ENCODE measurements around the gene TEAD1.

The TEAD1 gene

DNA sequence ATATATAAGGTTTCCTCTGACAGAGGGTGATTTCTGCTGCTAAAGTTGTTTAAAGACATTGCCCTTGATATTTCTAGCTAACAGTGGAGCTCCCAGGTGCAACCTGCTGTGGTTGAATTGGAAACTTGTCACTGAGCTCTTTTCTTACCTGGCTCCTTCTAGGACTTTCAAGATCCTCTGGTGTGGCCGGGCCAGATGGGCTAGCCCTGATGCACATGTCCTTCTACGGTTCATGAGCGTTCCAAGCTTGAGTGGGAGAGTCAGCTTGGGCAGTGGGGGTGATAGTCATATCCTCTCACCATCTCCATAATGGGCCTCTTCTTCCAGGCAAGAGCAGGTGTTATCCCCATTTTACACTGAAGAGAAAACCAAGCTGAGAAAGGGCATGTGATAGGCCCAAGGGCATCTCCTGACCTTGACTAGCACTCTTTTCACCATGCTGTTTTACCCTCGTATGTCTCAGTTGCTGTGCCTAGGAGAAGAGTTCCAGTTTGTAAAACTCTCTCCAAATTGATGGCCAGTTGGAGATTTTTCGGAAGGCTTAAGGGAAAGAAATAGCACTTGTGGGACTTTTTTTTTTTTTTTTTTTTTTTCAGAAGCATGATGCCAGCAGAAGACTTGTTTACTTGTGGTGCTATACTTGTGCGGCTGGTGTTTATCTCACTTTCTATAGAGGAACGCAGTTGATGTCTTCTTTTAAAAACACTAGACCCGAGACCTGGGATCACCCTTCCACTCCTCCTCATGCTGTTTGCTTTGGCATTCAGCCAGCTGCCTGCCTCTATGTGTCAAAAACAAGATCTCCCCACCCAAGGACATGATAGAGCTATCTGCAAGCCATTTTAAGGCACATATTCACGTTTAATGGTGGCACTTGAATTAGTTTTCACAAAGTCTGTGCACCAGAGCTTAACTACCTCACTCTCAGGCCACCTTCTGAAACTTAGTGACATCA is 32.6 kb downstream of the TEAD1 start:
- TF ChIP-seq TAF1 (IDR thresholded peaks at IDR 0.05; ENCODE audit: borderline replicate concordance, insufficient read depth, low read length) (no peak), FOXP2 (optimal IDR thresholded peaks at IDR 0.05; ENCODE audit: borderline replicate concordance, extremely low read depth, extremely low read length, insufficient read depth) (no peak), SIN3A (IDR thresholded peaks at IDR 0.05; ENCODE audit: borderline replicate concordance, insufficient read depth, low read length) (no peak), POLR2AphosphoS5 (IDR thresholded peaks at IDR 0.05; ENCODE audit: low read depth, low read length) (no peak)
- TF ChIP-seq, protein P1, sequence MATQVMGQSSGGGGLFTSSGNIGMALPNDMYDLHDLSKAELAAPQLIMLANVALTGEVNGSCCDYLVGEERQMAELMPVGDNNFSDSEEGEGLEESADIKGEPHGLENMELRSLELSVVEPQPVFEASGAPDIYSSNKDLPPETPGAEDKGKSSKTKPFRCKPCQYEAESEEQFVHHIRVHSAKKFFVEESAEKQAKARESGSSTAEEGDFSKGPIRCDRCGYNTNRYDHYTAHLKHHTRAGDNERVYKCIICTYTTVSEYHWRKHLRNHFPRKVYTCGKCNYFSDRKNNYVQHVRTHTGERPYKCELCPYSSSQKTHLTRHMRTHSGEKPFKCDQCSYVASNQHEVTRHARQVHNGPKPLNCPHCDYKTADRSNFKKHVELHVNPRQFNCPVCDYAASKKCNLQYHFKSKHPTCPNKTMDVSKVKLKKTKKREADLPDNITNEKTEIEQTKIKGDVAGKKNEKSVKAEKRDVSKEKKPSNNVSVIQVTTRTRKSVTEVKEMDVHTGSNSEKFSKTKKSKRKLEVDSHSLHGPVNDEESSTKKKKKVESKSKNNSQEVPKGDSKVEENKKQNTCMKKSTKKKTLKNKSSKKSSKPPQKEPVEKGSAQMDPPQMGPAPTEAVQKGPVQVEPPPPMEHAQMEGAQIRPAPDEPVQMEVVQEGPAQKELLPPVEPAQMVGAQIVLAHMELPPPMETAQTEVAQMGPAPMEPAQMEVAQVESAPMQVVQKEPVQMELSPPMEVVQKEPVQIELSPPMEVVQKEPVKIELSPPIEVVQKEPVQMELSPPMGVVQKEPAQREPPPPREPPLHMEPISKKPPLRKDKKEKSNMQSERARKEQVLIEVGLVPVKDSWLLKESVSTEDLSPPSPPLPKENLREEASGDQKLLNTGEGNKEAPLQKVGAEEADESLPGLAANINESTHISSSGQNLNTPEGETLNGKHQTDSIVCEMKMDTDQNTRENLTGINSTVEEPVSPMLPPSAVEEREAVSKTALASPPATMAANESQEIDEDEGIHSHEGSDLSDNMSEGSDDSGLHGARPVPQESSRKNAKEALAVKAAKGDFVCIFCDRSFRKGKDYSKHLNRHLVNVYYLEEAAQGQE (IDR thresholded peaks at IDR 0.05; ENCODE audit: insufficient read depth in 1 of 2, low read depth in 2 of 2, low read length in 2 of 2) = no peak

DNA sequence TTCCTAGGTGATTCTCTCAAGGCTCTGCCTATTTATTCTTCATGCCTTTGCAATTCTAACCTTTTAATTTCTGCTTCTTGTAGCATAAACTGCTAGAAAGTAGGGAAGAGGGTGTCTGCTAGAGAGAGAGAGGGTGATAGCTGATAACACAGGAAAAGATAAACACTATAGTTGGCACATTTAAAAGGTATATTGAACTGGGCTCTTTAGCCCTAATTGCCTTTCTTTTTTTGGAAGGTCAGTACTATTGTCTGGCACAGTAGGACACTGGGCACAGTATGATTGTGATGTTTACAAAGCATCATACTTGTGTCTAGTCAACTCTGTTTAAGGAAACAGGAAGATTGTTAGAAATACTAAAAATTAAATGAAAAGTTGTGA is 33.3 kb downstream of the TEAD1 start:
- TF ChIP-seq FOXP2 (optimal IDR thresholded peaks at IDR 0.05; ENCODE audit: borderline replicate concordance, extremely low read depth, extremely low read length, insufficient read depth) = no peak
- TF ChIP-seq, protein P1 (IDR thresholded peaks at IDR 0.05; ENCODE audit: insufficient read depth in 1 of 2, low read depth in 2 of 2, low read length in 2 of 2) = no peak
- TF ChIP-seq POLR2AphosphoS5 (IDR thresholded peaks at IDR 0.05; ENCODE audit: low read depth, low read length) = no peak
- TF ChIP-seq SIN3A (IDR thresholded peaks at IDR 0.05; ENCODE audit: borderline replicate concordance, insufficient read depth, low read length) = no peak
- no peak for TF ChIP-seq TAF1 (IDR thresholded peaks at IDR 0.05; ENCODE audit: borderline replicate concordance, insufficient read depth, low read length)

DNA sequence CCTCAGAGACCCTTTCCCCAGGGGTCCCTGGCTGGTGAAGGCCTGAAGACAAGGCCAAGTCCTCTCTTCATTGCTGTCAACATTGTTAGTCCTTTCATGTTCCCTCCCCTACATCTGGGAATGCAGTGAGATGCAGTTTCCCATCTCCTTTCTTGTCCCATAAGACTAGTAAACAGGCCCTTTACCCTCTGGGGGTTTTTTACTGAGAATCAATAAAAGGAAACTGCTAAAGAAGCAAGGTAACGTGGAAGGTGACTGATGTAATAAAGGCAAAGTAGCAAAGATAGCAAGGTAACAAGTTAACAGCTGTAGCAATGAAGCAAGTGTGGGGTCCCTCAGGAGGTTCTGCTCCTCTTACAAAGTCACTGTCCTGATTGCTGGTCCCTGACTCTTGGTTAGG is 37.3 kb downstream of the TEAD1 start:
- TF ChIP-seq POLR2AphosphoS5 (IDR thresholded peaks at IDR 0.05; ENCODE audit: low read depth, low read length) (no peak), TAF1 (IDR thresholded peaks at IDR 0.05; ENCODE audit: borderline replicate concordance, insufficient read depth, low read length) (no peak), FOXP2 (optimal IDR thresholded peaks at IDR 0.05; ENCODE audit: borderline replicate concordance, extremely low read depth, extremely low read length, insufficient read depth) (no peak), SIN3A (IDR thresholded peaks at IDR 0.05; ENCODE audit: borderline replicate concordance, insufficient read depth, low read length) (no peak)
- TF ChIP-seq, protein P1 (IDR thresholded peaks at IDR 0.05; ENCODE audit: insufficient read depth in 1 of 2, low read depth in 2 of 2, low read length in 2 of 2) = no peak

DNA sequence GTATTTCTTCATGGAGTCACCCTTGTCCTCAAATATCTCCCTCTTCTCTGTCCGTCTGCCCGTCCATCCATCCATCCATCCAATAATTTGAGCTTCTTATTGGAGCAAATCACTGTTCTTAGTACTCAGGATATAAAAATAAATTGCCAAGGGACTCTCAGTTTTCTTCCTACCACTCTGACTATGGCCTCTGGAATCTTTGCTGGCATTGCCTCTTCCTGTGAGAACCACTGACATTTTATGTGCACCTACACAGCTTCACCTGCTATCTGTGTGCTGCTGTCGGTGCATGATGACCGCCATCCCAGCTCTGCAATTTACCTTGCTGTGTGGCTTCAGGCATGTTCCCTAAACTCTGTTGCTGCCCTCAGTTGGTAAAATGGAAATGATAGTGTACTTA is 37.9 kb downstream of the TEAD1 start:
- TF ChIP-seq TAF1 (IDR thresholded peaks at IDR 0.05; ENCODE audit: borderline replicate concordance, insufficient read depth, low read length) (no peak), POLR2AphosphoS5 (IDR thresholded peaks at IDR 0.05; ENCODE audit: low read depth, low read length) (no peak), SIN3A (IDR thresholded peaks at IDR 0.05; ENCODE audit: borderline replicate concordance, insufficient read depth, low read length) (no peak), FOXP2 (optimal IDR thresholded peaks at IDR 0.05; ENCODE audit: borderline replicate concordance, extremely low read depth, extremely low read length, insufficient read depth) (no peak)
- TF ChIP-seq, protein P1 (IDR thresholded peaks at IDR 0.05; ENCODE audit: insufficient read depth in 1 of 2, low read depth in 2 of 2, low read length in 2 of 2) = no peak
